Psoas muscle (tissue), 8 donors: ENCODE results near the gene SREBF1. TPM values are rescaled to one million over a fixed set of nuclear protein-coding genes. Genes with fewer than 3 reads are reported as not detected.

ENCODE experiments used
- ATAC-seq, 4 donors: fragments of 200-7000 bp; cut with Tn5 transposase; one replicate each; pipeline ENCODE4 v1.9.1; 2020; ENCODE audit warnings: moderate library complexity in 3 of 4, mild to moderate bottlenecking in 2 of 4
- DNase-seq, 2 donors: peaks; one replicate each; pipeline ENCODE4 v3.0.0-alpha.2; 2020
- H3K27ac ChIP-seq: fragments of 200-600 bp; one replicate; pipeline ENCODE4 v1.8.0; 2022
- H3K27me3 ChIP-seq, 3 donors: fragments of 200-600 bp in 1 of 3; one replicate each; pipeline versions ENCODE4 v1.6.1 to v1.8.0; 2013 to 2022; ENCODE audit warnings: low read length in 2 of 3, mild to moderate bottlenecking in 2 of 3, moderate library complexity in 1 of 3; ENCODE audit not compliant: insufficient read depth in 3 of 3
- H3K36me3 ChIP-seq, 2 donors: fragments of 200-600 bp in 1 of 2; one replicate each; pipeline versions ENCODE4 v1.6.1 to v1.8.0; 2013 to 2022; ENCODE audit warnings: low read depth in 1 of 2, mild to moderate bottlenecking in 1 of 2, moderate library complexity in 1 of 2; ENCODE audit not compliant: insufficient read depth in 1 of 2
- H3K4me1 ChIP-seq: fragments of 200-600 bp; one replicate; pipeline ENCODE4 v1.8.0; 2022
- H3K4me3 ChIP-seq: fragments of 200-600 bp; one replicate; pipeline ENCODE4 v1.8.0; 2022; ENCODE audit warnings: mild to moderate bottlenecking
- H3K9me3 ChIP-seq: fragments of 200-600 bp; one replicate; pipeline ENCODE4 v1.8.0; 2022
- WGBS, 3 donors: extraction: QIAGEN DNeasy Blood & Tissue Kit; methylation state at CpG; one replicate each; pipeline versions ENCODE4 v1.1.6 to v1.1.7; 2013; 5-methylcytosine and 5-hydroxymethylcytosine counted together
- intact Hi-C, 2 donors: fragments of 100-400 bp; cut with DNase I; formaldehyde crosslinking; loops; one replicate each; pipeline versions ENCODE4 v1.11.0 to v1.14.2; 2022
- polyA plus RNA-seq, 3 donors: library from polyadenylated mRNA; stranded (reverse); fragments of 200-250 nt; gene quantifications; one replicate each; pipeline ENCODE4 v1.2.3, GENCODE V29; 2013
- total RNA-seq, 4 donors: library from RNA; stranded (reverse); fragmentation: NEBNext Ultra II Directional in 2 of 4; extraction: Animal tissue kit (Norgen Biotek cat#: 25700) in 2 of 4; gene quantifications; one replicate each; pipeline versions ENCODE4 v1.2.1 to v1.2.4, GENCODE V29; 2021 to 2023
- TF ChIP-seq, protein P1 (sequence below): fragments of 200-600 bp; IDR thresholded peaks from one replicate; pipeline ENCODE4 v1.8.0; 2022; ENCODE audit warnings: antibody characterized with exemption
- donor health status: healthy with polysubstance abuse.
- donor health status: DM: no; HTN: no; CAD: no; lungs with moderate emphysema.
- donor health status: Bipolar disorder and iron deficiency.
- donor health status: healthy.
- donor health status: DM: yes; HTN: yes; CAD: no.
- donor health status: DM: no; HTN: no; CAD: no.
- donor health status: DM: no; HTN: no; CAD: no.
- donor health status: DM: yes; HTN: yes; CAD: no.

SREBF1 gene
- total and polyA plus RNA-seq, 7 donors: 6.2 to 43.0 (median 19.2) TPM

DNA sequence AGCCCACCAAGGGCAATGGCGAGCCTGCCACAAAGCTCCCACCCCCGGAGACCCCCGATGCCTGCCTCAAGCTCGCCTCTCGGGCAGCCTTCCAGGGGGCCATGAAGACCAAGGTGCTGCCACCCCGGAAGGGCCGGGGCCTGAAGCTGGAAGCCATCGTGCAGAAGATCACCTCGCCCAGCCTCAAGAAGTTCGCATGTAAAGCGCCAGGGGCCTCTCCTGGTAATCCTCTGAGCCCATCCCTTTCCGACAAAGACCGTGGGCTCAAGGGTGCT, 40.1 kb downstream of the SREBF1 start:
- DNase-seq (no peak), ATAC-seq (no peak)
- Histone ChIP-seq H3K27ac (no peak overlapping the region), H3K9me3 (no peaks in the 10 kb centered on the region), H3K27me3 (no peaks in the 10 kb centered on the region), H3K36me3 (peaks cover 0 to 17% of the 10 kb centered on the region in 2 donors), H3K4me3 (no peak overlapping the region), H3K4me1 (peaks cover 15% of the 10 kb centered on the region)
- intact Hi-C loops: no loop called here
- TF ChIP-seq, protein P1, sequence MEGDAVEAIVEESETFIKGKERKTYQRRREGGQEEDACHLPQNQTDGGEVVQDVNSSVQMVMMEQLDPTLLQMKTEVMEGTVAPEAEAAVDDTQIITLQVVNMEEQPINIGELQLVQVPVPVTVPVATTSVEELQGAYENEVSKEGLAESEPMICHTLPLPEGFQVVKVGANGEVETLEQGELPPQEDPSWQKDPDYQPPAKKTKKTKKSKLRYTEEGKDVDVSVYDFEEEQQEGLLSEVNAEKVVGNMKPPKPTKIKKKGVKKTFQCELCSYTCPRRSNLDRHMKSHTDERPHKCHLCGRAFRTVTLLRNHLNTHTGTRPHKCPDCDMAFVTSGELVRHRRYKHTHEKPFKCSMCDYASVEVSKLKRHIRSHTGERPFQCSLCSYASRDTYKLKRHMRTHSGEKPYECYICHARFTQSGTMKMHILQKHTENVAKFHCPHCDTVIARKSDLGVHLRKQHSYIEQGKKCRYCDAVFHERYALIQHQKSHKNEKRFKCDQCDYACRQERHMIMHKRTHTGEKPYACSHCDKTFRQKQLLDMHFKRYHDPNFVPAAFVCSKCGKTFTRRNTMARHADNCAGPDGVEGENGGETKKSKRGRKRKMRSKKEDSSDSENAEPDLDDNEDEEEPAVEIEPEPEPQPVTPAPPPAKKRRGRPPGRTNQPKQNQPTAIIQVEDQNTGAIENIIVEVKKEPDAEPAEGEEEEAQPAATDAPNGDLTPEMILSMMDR: no peak
- 94 to 96% (median 95%) methylated on average over 12 to 13 of the region's 13 CpGs for WGBS, 3 donors

DNA sequence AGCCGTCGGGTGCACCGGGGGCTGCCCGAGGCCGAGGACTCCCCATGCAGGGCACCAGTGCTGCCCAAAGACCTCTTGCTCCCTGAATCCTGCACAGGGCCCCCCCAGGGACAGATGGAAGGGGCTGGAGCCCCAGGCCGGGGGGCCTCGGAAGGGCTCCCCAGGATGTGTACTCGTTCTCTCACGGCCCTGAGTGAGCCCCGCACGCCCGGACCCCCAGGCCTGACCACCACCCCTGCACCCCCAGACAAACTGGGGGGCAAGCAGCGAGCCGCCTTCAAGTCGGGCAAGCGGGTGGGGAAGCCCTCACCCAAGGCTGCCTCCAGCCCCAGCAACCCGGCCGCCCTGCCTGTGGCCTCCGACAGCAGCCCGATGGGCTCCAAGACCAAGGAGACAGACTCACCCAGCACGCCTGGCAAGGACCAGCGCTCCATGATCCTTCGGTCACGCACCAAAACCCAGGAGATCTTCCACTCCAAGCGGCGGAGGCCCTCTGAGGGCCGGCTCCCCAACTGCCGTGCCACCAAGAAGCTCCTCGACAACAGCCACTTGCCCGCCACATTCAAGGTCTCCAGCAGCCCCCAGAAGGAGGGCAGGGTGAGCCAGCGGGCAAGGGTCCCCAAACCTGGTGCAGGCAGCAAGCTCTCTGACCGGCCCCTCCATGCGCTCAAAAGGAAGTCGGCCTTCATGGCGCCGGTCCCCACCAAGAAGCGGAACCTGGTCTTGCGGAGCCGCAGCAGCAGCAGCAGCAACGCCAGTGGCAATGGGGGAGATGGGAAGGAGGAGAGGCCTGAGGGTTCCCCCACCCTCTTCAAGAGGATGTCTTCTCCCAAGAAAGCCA, 40.6 kb downstream of the SREBF1 start:
- ATAC-seq (no peak), DNase-seq (peak in 1 of 2 donors; percentile 13)
- Histone ChIP-seq H3K4me3 (no peak overlapping the region), H3K4me1 (peaks cover 19% of the 10 kb centered on the region), H3K27me3 (no peaks in the 10 kb centered on the region), H3K9me3 (no peaks in the 10 kb centered on the region), H3K36me3 (peaks cover 0 to 14% of the 10 kb centered on the region in 2 donors), H3K27ac (no peak overlapping the region)
- TF ChIP-seq, protein P1: no peak
- intact Hi-C loops: no loop called here
- 96 to 97% (median 97%) methylated on average over 37 to 40 of the region's 40 CpGs for WGBS, 3 donors

DNA sequence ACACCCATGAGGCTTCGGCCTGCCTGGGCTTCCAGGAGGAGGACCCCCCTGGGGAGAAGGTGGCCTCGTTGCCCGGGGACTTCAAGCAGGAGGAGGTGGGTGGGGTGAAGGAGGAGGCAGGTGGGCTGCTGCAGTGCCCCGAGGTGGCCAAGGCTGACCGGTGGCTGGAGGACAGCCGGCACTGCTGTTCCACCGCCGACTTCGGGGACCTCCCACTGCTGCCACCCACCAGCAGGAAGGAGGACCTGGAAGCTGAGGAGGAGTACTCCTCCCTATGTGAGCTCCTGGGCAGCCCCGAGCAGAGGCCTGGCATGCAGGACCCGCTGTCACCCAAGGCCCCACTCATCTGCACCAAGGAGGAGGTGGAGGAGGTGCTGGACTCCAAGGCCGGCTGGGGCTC, 41.5 kb downstream of the SREBF1 start:
- 85 to 88% (median 87%) methylated on average over 10 to 12 of the region's 12 CpGs for WGBS, 3 donors
- Histone ChIP-seq H3K27ac (no peak overlapping the region), H3K9me3 (no peaks in the 10 kb centered on the region), H3K36me3 (peaks cover 0 to 14% of the 10 kb centered on the region in 2 donors), H3K27me3 (no peaks in the 10 kb centered on the region), H3K4me3 (no peak overlapping the region), H3K4me1 (peaks cover 24% of the 10 kb centered on the region)
- no peak for DNase-seq
- intact Hi-C loops: no loop called here
- no peak for ATAC-seq
- TF ChIP-seq, protein P1: no peak

DNA sequence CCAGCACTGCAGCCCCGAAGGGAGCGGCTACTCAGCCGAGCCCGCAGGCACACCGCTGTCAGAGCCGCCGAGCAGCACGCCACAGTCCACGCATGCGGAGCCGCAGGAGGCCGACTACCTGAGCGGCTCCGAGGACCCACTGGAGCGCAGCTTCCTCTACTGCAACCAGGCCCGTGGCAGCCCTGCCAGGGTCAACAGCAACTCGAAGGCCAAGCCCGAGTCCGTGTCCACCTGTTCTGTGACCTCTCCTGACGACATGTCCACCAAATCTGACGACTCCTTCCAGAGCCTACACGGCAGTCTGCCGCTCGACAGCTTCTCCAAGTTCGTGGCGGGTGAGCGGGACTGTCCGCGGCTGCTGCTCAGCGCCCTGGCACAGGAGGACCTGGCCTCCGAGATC, 42.4 kb downstream of the SREBF1 start:
- Histone ChIP-seq H3K4me1 (peaks cover 26% of the 10 kb centered on the region), H3K9me3 (no peaks in the 10 kb centered on the region), H3K27me3 (no peaks in the 10 kb centered on the region), H3K4me3 (no peak overlapping the region), H3K27ac (no peak overlapping the region), H3K36me3 (peaks cover 0 to 14% of the 10 kb centered on the region in 2 donors)
- WGBS, 3 donors: 93 to 96% (median 95%) methylated on average over 30 to 31 of the region's 31 CpGs
- TF ChIP-seq, protein P1: no peak
- DNase-seq (no peak), ATAC-seq (no peak)
- intact Hi-C loops: no loop called here
